ENCODE results near the gene LDB3.

Gene LDB3

DNA sequence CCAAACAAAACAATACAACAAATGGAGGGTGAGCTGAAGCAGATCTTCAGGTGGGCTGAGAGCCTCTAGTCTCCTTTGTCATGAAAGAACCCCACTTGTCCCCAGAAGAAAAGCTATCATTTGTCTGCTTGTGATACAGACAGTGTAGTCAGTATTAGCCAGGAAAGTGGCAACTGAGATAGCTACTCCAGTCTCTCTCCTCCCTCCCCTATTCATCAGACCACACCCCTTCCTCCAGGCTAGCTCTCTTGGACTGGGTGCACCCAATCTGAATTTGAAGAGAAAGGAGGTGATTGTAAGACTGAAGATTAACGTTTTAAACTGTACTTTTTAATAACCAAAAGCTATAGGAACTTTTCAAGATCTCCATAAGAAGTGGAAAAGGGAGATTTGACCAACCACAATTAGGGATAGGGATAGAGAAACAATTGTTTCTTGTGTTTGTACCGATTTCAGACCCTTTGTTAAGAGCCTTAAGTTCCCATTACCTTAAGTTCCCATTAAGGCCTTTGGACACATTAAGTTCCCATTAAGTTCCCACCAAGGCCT is 102.2 kb downstream of the LDB3 start:
- no peak for DNase-seq (ENCODE audit: low read depth)
- H3K4me3 ChIP-seq (ENCODE audit: low read depth, low read length): no peak overlapping the region
- TF ChIP-seq, protein P1, sequence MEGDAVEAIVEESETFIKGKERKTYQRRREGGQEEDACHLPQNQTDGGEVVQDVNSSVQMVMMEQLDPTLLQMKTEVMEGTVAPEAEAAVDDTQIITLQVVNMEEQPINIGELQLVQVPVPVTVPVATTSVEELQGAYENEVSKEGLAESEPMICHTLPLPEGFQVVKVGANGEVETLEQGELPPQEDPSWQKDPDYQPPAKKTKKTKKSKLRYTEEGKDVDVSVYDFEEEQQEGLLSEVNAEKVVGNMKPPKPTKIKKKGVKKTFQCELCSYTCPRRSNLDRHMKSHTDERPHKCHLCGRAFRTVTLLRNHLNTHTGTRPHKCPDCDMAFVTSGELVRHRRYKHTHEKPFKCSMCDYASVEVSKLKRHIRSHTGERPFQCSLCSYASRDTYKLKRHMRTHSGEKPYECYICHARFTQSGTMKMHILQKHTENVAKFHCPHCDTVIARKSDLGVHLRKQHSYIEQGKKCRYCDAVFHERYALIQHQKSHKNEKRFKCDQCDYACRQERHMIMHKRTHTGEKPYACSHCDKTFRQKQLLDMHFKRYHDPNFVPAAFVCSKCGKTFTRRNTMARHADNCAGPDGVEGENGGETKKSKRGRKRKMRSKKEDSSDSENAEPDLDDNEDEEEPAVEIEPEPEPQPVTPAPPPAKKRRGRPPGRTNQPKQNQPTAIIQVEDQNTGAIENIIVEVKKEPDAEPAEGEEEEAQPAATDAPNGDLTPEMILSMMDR (IDR thresholded peaks at IDR 0.05; ENCODE audit: low read depth, low read length, missing control alignments): no peak

DNA sequence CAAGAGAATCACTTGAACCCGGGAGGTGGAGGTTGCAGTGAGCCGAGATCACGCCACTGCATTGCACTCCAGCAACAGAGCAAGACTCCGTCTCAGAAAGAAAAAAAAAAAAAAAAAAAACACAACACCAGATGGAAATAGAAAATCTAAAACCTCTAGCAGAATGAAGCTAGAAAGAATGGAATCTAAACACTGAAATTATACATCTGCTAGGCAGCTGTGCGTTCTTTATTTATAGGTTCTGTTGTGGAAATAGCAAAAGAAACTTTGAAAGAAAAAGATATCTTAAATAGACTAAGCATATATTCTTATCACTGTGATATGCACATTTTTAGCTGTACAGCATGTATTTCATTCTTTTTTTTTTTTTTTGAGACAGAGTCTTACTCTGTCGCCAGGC is 105.2 kb downstream of the LDB3 start:
- H3K4me3 ChIP-seq (ENCODE audit: low read depth, low read length): no peak overlapping the region
- no peak for DNase-seq (ENCODE audit: low read depth)
- TF ChIP-seq, protein P1 (IDR thresholded peaks at IDR 0.05; ENCODE audit: low read depth, low read length, missing control alignments): no peak

DNA sequence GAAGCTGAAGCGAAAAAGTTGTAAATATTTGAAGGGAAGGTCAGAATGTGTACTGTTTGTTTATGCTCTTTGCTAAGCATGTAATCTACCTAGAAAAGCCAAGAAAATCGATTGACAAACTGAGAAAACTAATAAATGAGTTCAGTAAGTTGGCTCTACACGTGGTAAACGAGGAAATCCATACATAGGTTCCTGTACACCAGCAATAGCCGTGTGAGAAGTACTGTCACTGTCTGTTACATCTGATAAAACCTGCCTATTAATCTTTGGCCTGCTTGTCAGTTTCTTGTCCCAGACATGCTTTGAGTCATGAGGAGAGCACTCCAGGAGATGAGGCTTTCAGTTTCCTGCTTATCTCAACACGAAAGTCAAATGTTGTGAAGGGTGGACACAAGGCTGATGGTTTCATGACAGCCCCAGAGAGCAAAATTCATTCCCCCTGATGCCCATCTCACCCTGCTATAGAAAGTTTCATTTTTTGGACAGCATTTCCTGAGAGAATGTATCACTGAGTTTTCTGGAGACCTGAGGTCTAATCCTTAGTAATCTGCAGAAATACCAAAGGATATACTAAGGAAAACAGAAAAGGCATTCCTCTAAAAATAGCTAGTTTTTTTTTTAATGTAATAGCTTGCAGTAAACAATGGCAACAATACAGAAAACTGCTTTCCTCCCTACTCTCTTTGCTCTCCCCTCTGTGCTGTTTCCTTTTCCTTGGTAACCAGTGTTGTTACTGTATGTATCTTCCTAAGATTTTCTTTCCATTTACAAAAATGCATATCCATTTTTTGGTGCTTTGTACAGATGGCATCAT is 107.0 kb downstream of the LDB3 start:
- no peak overlapping the region for H3K4me3 ChIP-seq (ENCODE audit: low read depth, low read length)
- no peak for DNase-seq (ENCODE audit: low read depth)
- TF ChIP-seq, protein P1 (IDR thresholded peaks at IDR 0.05; ENCODE audit: low read depth, low read length, missing control alignments): no peak

DNA sequence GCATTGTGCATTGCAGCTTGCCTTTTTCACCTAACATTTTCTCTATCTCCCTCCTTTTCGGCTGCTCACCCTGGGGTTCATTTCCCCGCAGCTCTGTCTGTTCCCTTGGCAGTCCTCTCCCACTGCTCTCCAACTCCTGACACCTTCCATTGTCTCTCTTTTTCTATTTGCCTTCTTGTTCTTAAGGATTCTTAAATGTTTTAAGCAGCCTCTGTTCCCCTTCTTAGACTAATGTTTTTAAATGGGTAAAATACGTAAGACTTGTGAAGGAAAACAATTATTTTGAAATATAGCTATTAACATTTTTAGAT is 107.5 kb downstream of the LDB3 start:
- TF ChIP-seq, protein P1 (IDR thresholded peaks at IDR 0.05; ENCODE audit: low read depth, low read length, missing control alignments): no peak
- H3K4me3 ChIP-seq (ENCODE audit: low read depth, low read length): no peak overlapping the region
- no peak for DNase-seq (ENCODE audit: low read depth)

DNA sequence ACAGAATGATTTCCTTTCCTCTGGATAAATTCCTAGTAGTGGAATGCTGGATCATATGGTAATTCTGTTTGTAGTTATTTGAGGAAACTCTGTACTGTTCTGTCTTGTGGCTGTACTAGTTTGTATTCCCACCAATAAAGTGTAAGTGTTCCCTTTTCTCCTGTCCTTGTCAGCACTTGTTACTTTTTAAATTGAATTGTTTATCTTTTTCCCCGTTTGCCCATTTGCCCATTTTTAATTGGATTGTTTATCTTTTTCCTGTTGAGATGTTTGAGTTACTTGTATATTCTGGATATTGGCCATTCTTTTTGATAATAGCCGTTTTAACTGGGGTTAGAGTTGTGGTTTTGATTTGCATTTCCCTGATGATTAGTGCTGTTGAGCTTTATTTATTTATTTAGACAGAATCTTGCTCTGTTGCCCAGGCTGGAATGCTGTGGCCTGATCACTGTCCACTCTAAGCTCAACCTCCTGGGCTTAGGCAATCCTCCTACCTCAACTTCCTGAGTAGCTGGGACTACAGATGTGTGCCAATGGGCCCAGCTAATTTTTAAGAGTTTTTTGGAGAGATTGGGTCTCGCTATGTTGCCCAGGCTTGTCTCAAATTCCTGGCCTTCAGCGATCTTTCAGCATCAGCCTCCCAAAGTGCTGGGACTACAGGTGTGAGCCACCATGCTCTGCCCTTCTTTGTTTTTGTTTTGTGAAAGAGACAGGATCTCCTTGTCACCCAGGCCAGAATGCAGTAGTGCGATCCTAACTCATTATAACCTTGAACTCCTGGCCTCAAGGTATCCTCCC is 111.1 kb downstream of the LDB3 start:
- no peak overlapping the region for H3K4me3 ChIP-seq (ENCODE audit: low read depth, low read length)
- TF ChIP-seq, protein P1 (IDR thresholded peaks at IDR 0.05; ENCODE audit: low read depth, low read length, missing control alignments): no peak
- DNase-seq (ENCODE audit: low read depth): no peak

DNA sequence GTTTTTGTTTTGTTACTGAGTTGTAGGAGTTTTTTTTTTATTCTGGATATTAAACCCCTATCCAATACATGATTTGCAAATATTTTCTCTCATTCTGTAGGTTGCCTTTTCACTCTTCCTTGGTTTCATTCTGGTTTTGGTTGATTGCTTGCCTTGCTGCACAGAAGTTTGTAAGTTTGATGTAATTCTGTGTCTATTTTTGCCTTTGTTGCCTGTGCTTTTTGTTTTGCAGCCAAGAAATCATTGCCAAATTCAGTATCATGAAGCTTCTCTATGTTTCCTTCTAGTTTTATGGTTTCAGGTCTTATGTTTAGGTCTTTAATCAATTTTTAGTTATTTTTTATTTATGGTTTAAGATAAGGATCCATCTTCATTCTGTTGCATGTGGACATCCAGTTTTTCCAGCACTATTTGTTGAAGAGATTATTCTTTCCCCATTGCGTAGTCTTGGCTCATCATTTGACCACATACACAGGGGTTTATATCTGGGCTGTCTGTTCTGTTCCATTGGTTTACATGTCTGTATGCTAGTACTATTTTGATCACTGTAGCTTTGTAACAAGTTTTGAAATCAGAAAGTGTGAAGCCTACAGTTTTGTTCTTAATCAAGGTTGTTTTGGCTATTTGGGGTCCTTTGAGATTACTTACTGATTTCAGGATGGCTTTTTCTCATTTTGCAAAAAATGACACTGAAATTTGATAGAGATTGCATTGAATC is 114.5 kb downstream of the LDB3 start:
- TF ChIP-seq, protein P1 (IDR thresholded peaks at IDR 0.05; ENCODE audit: low read depth, low read length, missing control alignments): no peak
- H3K4me3 ChIP-seq (ENCODE audit: low read depth, low read length): no peak overlapping the region; the same call in 1 of the 2 replicates
- peak; percentile 13 for DNase-seq (ENCODE audit: low read depth)

Measured in GM12864 (cell line).